CD14-positive monocyte (primary cell): ENCODE data around the gene GALNS. TPM values are rescaled to one million over a fixed set of nuclear protein-coding genes. Genes with fewer than 3 reads are reported as not detected.

ENCODE experiments used
- DNase-seq, 3 donors: peaks; one replicate each; pipeline ENCODE4 v3.0.0-alpha.2; 2011 to 2022
- H2AFZ ChIP-seq: 2 replicates; pipeline ENCODE4 v1.6.0; 2012; ENCODE audit warnings: mild to moderate bottlenecking, low read depth, low read length, inconsistent platforms; ENCODE audit not compliant: insufficient read depth, poor library complexity, severe bottlenecking
- H3K27ac ChIP-seq, 2 donors: 1 replicate in 1 of 2; 2 replicates in 1 of 2; pipeline ENCODE4 v1.5.1; 2012 to 2013; ENCODE audit warnings: low read length in 2 of 2, control low read depth in 1 of 2, inconsistent platforms in 1 of 2, low read depth in 1 of 2, mild to moderate bottlenecking in 1 of 2
- H3K27me3 ChIP-seq, 2 donors: one replicate each; pipeline versions ENCODE4 v1.6.0 to v1.6.1; 2011 to 2013; ENCODE audit warnings: low read length in 2 of 2; ENCODE audit not compliant: control insufficient read depth in 2 of 2, insufficient read depth in 2 of 2
- H3K36me3 ChIP-seq, 2 donors: replicated peaks in 1 of 2; 1 replicate in 1 of 2; 2 replicates in 1 of 2; pipeline versions ENCODE4 v1.5.1 to v1.6.1; 2012 to 2013; ENCODE audit warnings: low read length in 2 of 2, control low read depth in 1 of 2, inconsistent platforms in 1 of 2, mild to moderate bottlenecking in 1 of 2; ENCODE audit not compliant: insufficient read depth in 2 of 2, control insufficient read depth in 1 of 2
- H3K4me1 ChIP-seq, 2 donors: 1 replicate in 1 of 2; 2 replicates in 1 of 2; pipeline versions ENCODE4 v1.5.1 to v1.6.1; 2012 to 2013; ENCODE audit warnings: low read length in 2 of 2, control low read depth in 1 of 2, inconsistent platforms in 1 of 2, mild to moderate bottlenecking in 1 of 2, moderate library complexity in 1 of 2; ENCODE audit not compliant: insufficient read depth in 2 of 2, control insufficient read depth in 1 of 2
- H3K4me2 ChIP-seq: replicated peaks from 2 replicates; pipeline ENCODE3; 2012; ENCODE audit warnings: low read length, moderate library complexity, mild to moderate bottlenecking; ENCODE audit not compliant: poor library complexity, severe bottlenecking; ENCODE audit errors: extremely low read depth
- H3K4me3 ChIP-seq, 3 experiments: fragments of 200-600 bp in 1 of 3; sonication (generic) in 1 of 3; replicated peaks in 1 of 3; 1 replicate in 2 of 3; 2 replicates in 1 of 3; pipeline ENCODE4 v1.5.1; 2011 to 2013; ENCODE audit warnings: low read length in 3 of 3, mild to moderate bottlenecking in 3 of 3, control low read depth in 2 of 3, low read depth in 2 of 3, inconsistent platforms in 1 of 3, moderate library complexity in 1 of 3
- H3K79me2 ChIP-seq: 2 replicates; pipeline ENCODE4 v1.6.0; 2012; ENCODE audit warnings: mild to moderate bottlenecking, control low read depth, inconsistent platforms, low read length, moderate library complexity; ENCODE audit not compliant: insufficient read depth
- H3K9ac ChIP-seq: 2 replicates; pipeline ENCODE4 v1.6.0; 2017; ENCODE audit warnings: low read length, mild to moderate bottlenecking; ENCODE audit not compliant: insufficient read depth, poor library complexity, severe bottlenecking
- H3K9me3 ChIP-seq, 2 donors: replicated peaks in 1 of 2; 1 replicate in 1 of 2; 2 replicates in 1 of 2; pipeline versions ENCODE4 v1.5.1 to v1.6.1; 2012 to 2013; ENCODE audit warnings: low read length in 2 of 2, control low read depth in 1 of 2; ENCODE audit not compliant: control insufficient read depth in 1 of 2, insufficient read depth in 1 of 2
- H4K20me1 ChIP-seq: 2 replicates; pipeline ENCODE4 v1.6.0; 2012; ENCODE audit warnings: mild to moderate bottlenecking, low read length, control low read depth, moderate library complexity; ENCODE audit not compliant: insufficient read depth
- H3K27ac Mint-ChIP-seq, 7 donors: one replicate each; pipeline ENCODE4 v1.8.0; 2020; ENCODE audit warnings: mild to moderate bottlenecking in 7 of 7, mixed read lengths in 7 of 7, moderate library complexity in 6 of 7, inconsistent platforms in 2 of 7
- H3K27me3 Mint-ChIP-seq, 3 donors: one replicate each; pipeline ENCODE4 v1.8.0; 2021 to 2022; ENCODE audit warnings: low read depth in 3 of 3, mild to moderate bottlenecking in 3 of 3, mixed read lengths in 3 of 3, moderate library complexity in 3 of 3, inconsistent platforms in 1 of 3
- H3K36me3 Mint-ChIP-seq, 2 donors: one replicate each; pipeline ENCODE4 v1.8.0; 2020; ENCODE audit warnings: mixed read lengths in 2 of 2, inconsistent platforms in 1 of 2, mild to moderate bottlenecking in 1 of 2
- H3K4me1 Mint-ChIP-seq: one replicate; pipeline ENCODE4 v1.8.0; 2020; ENCODE audit warnings: mild to moderate bottlenecking, mixed read lengths
- H3K4me3 Mint-ChIP-seq, 2 donors: one replicate each; pipeline ENCODE4 v1.8.0; 2020; ENCODE audit warnings: mild to moderate bottlenecking in 2 of 2, mixed read lengths in 2 of 2, moderate library complexity in 1 of 2
- H3K9me3 Mint-ChIP-seq, 7 donors: one replicate each; pipeline ENCODE4 v1.8.0; 2020 to 2022; ENCODE audit warnings: mixed read lengths in 7 of 7, mild to moderate bottlenecking in 6 of 7, moderate library complexity in 6 of 7, inconsistent platforms in 2 of 7
- CTCF ChIP-seq: fragments of 200-600 bp; IDR thresholded peaks from one replicate; pipeline ENCODE4 v1.8.0; 2022; ENCODE audit warnings: antibody characterized with exemption, mild to moderate bottlenecking
- WGBS: methylation state at CpG from one replicate; pipeline ENCODE4 v1.1.5; 2013; ENCODE audit warnings: missing lambda C conversion rate; ENCODE audit not compliant: insufficient coverage; 5-methylcytosine and 5-hydroxymethylcytosine counted together
- intact Hi-C, 2 donors: fragments of 100-400 bp; cut with micrococcal nuclease; formaldehyde crosslinking; loops; one replicate each; pipeline versions ENCODE4 v1.15.0 to v1.15.1; 2023
- polyA plus RNA-seq, 3 donors: library from polyadenylated mRNA; depleted of rRNA in 1 of 3; unstranded in 2 of 3; stranded (reverse) in 1 of 3; fragments of 300-500 nt in 2 of 3; fragments of >200 nt in 1 of 3; fragmentation: Illumina TruSeq in 2 of 3; gene quantifications; 1 replicate in 2 of 3; 2 replicates in 1 of 3; pipeline ENCODE4 v1.2.3, GENCODE V29; 2012 to 2021

Gene GALNS
- polyA plus RNA-seq, 3 donors: 20.2 to 34.4 (median 32.2) TPM

GRCh38 chr16:88901718-88902337 lies 45.1 kb upstream of the GALNS start:
- Histone ChIP-seq H3K36me3 (peaks cover 63 to 70% of the 10 kb centered on the region in 2 donors), H3K9ac (no peak overlapping the region), H4K20me1 (peaks cover 100% of the 10 kb centered on the region), H3K27ac (no peak overlapping the region), H3K4me1 (peaks cover 0 to 8% of the 10 kb centered on the region in 2 donors), H3K27me3 (no peaks in the 10 kb centered on the region), H3K4me2 (no peak overlapping the region), H3K79me2 (peaks cover 28% of the 10 kb centered on the region), H3K9me3 (no peaks in the 10 kb centered on the region), H2AFZ (no peak overlapping the region), H3K4me3 (no peak overlapping the region)
- Mint-ChIP-seq H3K9me3 (peaks cover 0 to 2% (median 0%) of the 10 kb centered on the region in 7 donors), H3K27me3 (no peaks in the 10 kb centered on the region), H3K4me1 (peaks cover 9% of the 10 kb centered on the region), H3K27ac (no peak overlapping the region), H3K4me3 (no peak overlapping the region), H3K36me3 (peaks cover 36 to 58% of the 10 kb centered on the region in 2 donors)
- TF ChIP-seq CTCF: no peak
- DNase-seq: no peak
- 97% methylated on average over 26 of the region's 26 CpGs for WGBS
- intact Hi-C loops: no loop called here

GRCh38 chr16:88900662-88901052 lies 43.9 kb upstream of the GALNS start:
- no peak for TF ChIP-seq CTCF
- Histone ChIP-seq H3K36me3 (peaks cover 74 to 81% of the 10 kb centered on the region in 2 donors), H3K4me1 (no peaks in the 10 kb centered on the region), H3K9ac (no peak overlapping the region), H3K9me3 (no peaks in the 10 kb centered on the region), H3K4me3 (no peak overlapping the region), H3K27me3 (no peaks in the 10 kb centered on the region), H4K20me1 (peaks cover 100% of the 10 kb centered on the region), H2AFZ (no peak overlapping the region), H3K4me2 (no peak overlapping the region), H3K79me2 (peaks cover 17% of the 10 kb centered on the region), H3K27ac (no peak overlapping the region)
- no peak overlapping the region for H3K27ac Mint-ChIP-seq
- H3K4me3 Mint-ChIP-seq: no peak overlapping the region
- H3K36me3 Mint-ChIP-seq: peaks cover 42 to 68% of the 10 kb centered on the region in 2 donors
- no peaks in the 10 kb centered on the region for H3K9me3 Mint-ChIP-seq
- no peaks in the 10 kb centered on the region for H3K27me3 Mint-ChIP-seq
- 96% methylated on average over 12 of the region's 12 CpGs for WGBS
- DNase-seq: no peak
- intact Hi-C loops: no loop called here
- H3K4me1 Mint-ChIP-seq: peaks cover 4% of the 10 kb centered on the region
